Endothelial cell of umbilical vein (primary cell): ENCODE measurements around the gene COL26A1. TPM values are rescaled to one million over a fixed set of nuclear protein-coding genes. Genes with fewer than 3 reads are reported as not detected.

Experiments used
- BruUV-seq: library from RNA; stranded (reverse); fragments of 400-500 nt; replicated peaks from 2 replicates; lab custom pipeline; 2021; lab: Mats Ljungman, UMichigan
- CTCF ChIA-PET: fragments of 300-600, 350-600 bp; sonication (Branson Sonifier 250); formaldehyde crosslinking; loops from one replicate; lab custom pipeline; 2021; ENCODE audit warnings: antibody characterized with exemption, inconsistent platforms; lab: Charles Lee
- POLR2A ChIA-PET: fragments of 300-600, 350-600 bp; sonication (Branson Sonifier 250); formaldehyde crosslinking; loops from one replicate; lab custom pipeline; 2021; ENCODE audit warnings: antibody characterized with exemption, inconsistent platforms; lab: Charles Lee
- DNase-seq: peaks from one replicate; pipeline ENCODE4 v3.0.0-alpha.2; 2011; ENCODE audit warnings: low read depth, low spot score
- FAIRE-seq: peaks from 2 replicates; lab custom pipeline; 2011; peaks lifted over from hg19 to GRCh38; lab: Jason Lieb, UNC
- H2AFZ ChIP-seq: 2 replicates; pipeline ENCODE4 v1.6.0; 2012; ENCODE audit warnings: low read depth, low read length, control low read depth, inconsistent platforms
- H3K27ac ChIP-seq: 2 replicates; pipeline ENCODE4 v1.5.1; 2011; ENCODE audit warnings: low read depth, mild to moderate bottlenecking, control low read depth, low read length, moderate library complexity; ENCODE audit not compliant: insufficient read depth
- H3K27me3 ChIP-seq, 2 experiments: 2 replicates each; pipeline versions ENCODE4 v1.6.0 to v1.6.1; 2011; ENCODE audit warnings: low read length in 2 of 2, mixed read lengths in 1 of 2; ENCODE audit not compliant: control insufficient read depth in 2 of 2, insufficient read depth in 2 of 2
- H3K36me3 ChIP-seq, 2 experiments: 2 replicates in 1 of 2; 3 replicates in 1 of 2; pipeline ENCODE4 v1.5.1; 2011; ENCODE audit warnings: low read length in 2 of 2, mild to moderate bottlenecking in 1 of 2, moderate library complexity in 1 of 2; ENCODE audit not compliant: control insufficient read depth in 2 of 2, insufficient read depth in 2 of 2; ENCODE audit errors: extremely low read depth in 1 of 2
- H3K4me1 ChIP-seq: 3 replicates; pipeline ENCODE4 v1.5.1; 2011; ENCODE audit warnings: mild to moderate bottlenecking, low read length; ENCODE audit not compliant: control insufficient read depth, insufficient read depth; ENCODE audit errors: extremely low read depth
- H3K4me2 ChIP-seq: 2 replicates; pipeline ENCODE4 v1.6.1; 2011; ENCODE audit warnings: low read length, control low read depth, mixed read lengths; ENCODE audit not compliant: insufficient read depth
- H3K4me3 ChIP-seq, 3 experiments: fragments of 200-600 bp in 1 of 3; sonication (generic), shearing (Covaris generic) in 1 of 3; replicated peaks in 1 of 3; 2 replicates each; pipeline ENCODE4 v1.5.1; 2011 to 2016; ENCODE audit warnings: control low read depth in 3 of 3, low read length in 3 of 3, mild to moderate bottlenecking in 2 of 3, inconsistent platforms in 1 of 3, low read depth in 1 of 3, moderate library complexity in 1 of 3; ENCODE audit not compliant: insufficient read depth in 1 of 3
- H3K79me2 ChIP-seq: 2 replicates; pipeline ENCODE4 v1.6.0; 2012; ENCODE audit warnings: low read length, inconsistent platforms; ENCODE audit not compliant: control insufficient read depth, insufficient read depth
- H3K9ac ChIP-seq: replicated peaks from 2 replicates; pipeline ENCODE3; 2011; ENCODE audit warnings: low read length, control low read depth; ENCODE audit not compliant: insufficient read depth; ENCODE audit errors: extremely low read depth
- H3K9me1 ChIP-seq: replicated peaks from 3 replicates; pipeline ENCODE4 v1.6.0; 2011; ENCODE audit warnings: mild to moderate bottlenecking, low read length; ENCODE audit not compliant: control insufficient read depth, insufficient read depth; ENCODE audit errors: extremely low read depth
- H3K9me3 ChIP-seq: replicated peaks from 2 replicates; pipeline ENCODE4 v1.5.1; 2012; ENCODE audit warnings: low read length, inconsistent platforms; ENCODE audit not compliant: control insufficient read depth, insufficient read depth
- H4K20me1 ChIP-seq: replicated peaks from 2 replicates; pipeline ENCODE3; 2011; ENCODE audit warnings: mild to moderate bottlenecking, low read length; ENCODE audit not compliant: control insufficient read depth, insufficient read depth; ENCODE audit errors: extremely low read depth
- CTCF ChIP-seq, 2 donors: IDR thresholded peaks; 1 replicate in 1 of 2; 2 replicates in 1 of 2; pipeline ENCODE4 v1.5.1; 2011; ENCODE audit warnings: low read length in 2 of 2, mild to moderate bottlenecking in 2 of 2, moderate library complexity in 2 of 2, control low read depth in 1 of 2, inconsistent platforms in 1 of 2, low read depth in 1 of 2; ENCODE audit not compliant: insufficient read depth in 1 of 2; ENCODE audit errors: extremely low read depth in 1 of 2
- EZH2 ChIP-seq: IDR thresholded peaks from 2 replicates; pipeline ENCODE4 v1.6.1; 2012; ENCODE audit warnings: borderline replicate concordance, low read depth, mild to moderate bottlenecking, moderate library complexity, low read length, inconsistent platforms; ENCODE audit not compliant: severe bottlenecking
- FOS ChIP-seq: IDR thresholded peaks from 2 replicates; pipeline ENCODE4 v1.6.1; 2011; ENCODE audit warnings: mild to moderate bottlenecking, low read length, moderate library complexity, borderline replicate concordance; ENCODE audit not compliant: insufficient read depth
- GATA2 ChIP-seq: IDR thresholded peaks from 2 replicates; pipeline ENCODE4 v1.7.0; 2011; ENCODE audit warnings: low read depth, mild to moderate bottlenecking, moderate library complexity, mixed read lengths, low read length; ENCODE audit not compliant: insufficient read length, insufficient read depth
- JUN ChIP-seq: IDR thresholded peaks from 2 replicates; pipeline ENCODE4 v1.6.1; 2011; ENCODE audit warnings: borderline replicate concordance, low read depth; ENCODE audit not compliant: insufficient read length, insufficient read depth
- MAX ChIP-seq: IDR thresholded peaks from 2 replicates; pipeline ENCODE4 v1.6.1; 2011; ENCODE audit not compliant: insufficient read depth, insufficient read length
- MYC ChIP-seq: IDR thresholded peaks from one replicate; pipeline ENCODE4 v1.6.1; 2011; ENCODE audit warnings: mild to moderate bottlenecking, low read depth, low read length
- POLR2A ChIP-seq: IDR thresholded peaks from 2 replicates; pipeline ENCODE4 v1.6.1; 2012; ENCODE audit warnings: low read depth, mild to moderate bottlenecking, control low read depth, low read length
- POLR2AphosphoS5 ChIP-seq: IDR thresholded peaks from 2 replicates; pipeline ENCODE4 v1.6.1; 2012; ENCODE audit warnings: low read depth, mild to moderate bottlenecking, control low read depth, low read length, moderate library complexity; ENCODE audit not compliant: insufficient read depth
- dilution Hi-C: fragments of 300-500 bp; cut with MboI; formaldehyde crosslinking; loops from one replicate; pipeline ENCODE4 v1.15.0; 2019; ENCODE audit warnings: low sequenced_read_pairs; ENCODE audit not compliant: extremely low pct_ligation_motif_present
- intact Hi-C: fragments of 100-400 bp; cut with micrococcal nuclease; formaldehyde crosslinking; loops from one replicate; pipeline ENCODE4 v1.10.0; 2022
- polyA plus RNA-seq, 4 experiments: library from polyadenylated mRNA; depleted of rRNA in 3 of 4; stranded (reverse) in 3 of 4; unstranded in 1 of 4; fragments of >200 nt; gene quantifications; 2 replicates each; pipeline versions ENCODE4 v1.2.1 to v1.2.3, GENCODE V29; 2011 to 2012; ENCODE audit warnings: missing spikeins in 1 of 4
- total RNA-seq: library from RNA; stranded (reverse); gene quantifications from 2 replicates; pipeline ENCODE4 v1.2.3, GENCODE V29; 2021

Gene COL26A1
- total and polyA plus RNA-seq, 2 donors (not counting 3 experiments of a cell fraction or from before 2014, with no cell fraction given) = not detected

- H2AFZ ChIP-seq = no peak overlapping the region
Measured at GRCh38 chr7:101379302-101379701, 16.6 kb downstream of the COL26A1 start.

More at GRCh38 chr7:101379302-101379701, 16.6 kb downstream of the COL26A1 start:
- H3K4me2 ChIP-seq = no peak overlapping the region
- H3K4me3 ChIP-seq = no peak overlapping the region
- dilution Hi-C loops (no loop called here), intact Hi-C loops (no loop called here)
- H3K79me2 ChIP-seq = no peaks in the 10 kb centered on the region
- no TSS peak for BruUV-seq
- no peaks in the 10 kb centered on the region for H3K4me1 ChIP-seq
- H3K9ac ChIP-seq = no peak overlapping the region
- peaks cover 5 to 17% of the 10 kb centered on the region in 2 experiments for H3K27me3 ChIP-seq
- DNase-seq (no peak), FAIRE-seq (no peak)
- H3K9me3 ChIP-seq = no peaks in the 10 kb centered on the region
- H3K27ac ChIP-seq = no peak overlapping the region
- ChIA-PET CTCF (no interaction called here), POLR2A (no interaction called here)
- no peaks in the 10 kb centered on the region for H4K20me1 ChIP-seq
- H3K36me3 ChIP-seq = no peaks in the 10 kb centered on the region
- no peaks in the 10 kb centered on the region for H3K9me1 ChIP-seq
- TF ChIP-seq JUN (no peak), EZH2 (no peak), POLR2AphosphoS5 (no peak), MYC (no peak), MAX (no peak), GATA2 (no peak), FOS (no peak), POLR2A (no peak), CTCF (IDR thresholded peaks at IDR 0.05; ENCODE audit: extremely low read depth in 1 of 2, insufficient read depth in 1 of 2, low read depth in 1 of 2, low read length in 2 of 2) (no peak)
